ENCODE measurements around the gene SLC16A3. TPM values are rescaled to one million over a fixed set of nuclear protein-coding genes. Genes with fewer than 3 reads are reported as not detected.
A peak's percentile ranks its signal among the peaks of the same experiment; 100 is the strongest.

SLC16A3 gene
- total and polyA plus RNA-seq, 10 of the 15 experiments (the other 5 are each of a cell fraction or from before 2014, with no cell fraction given): 0.10 to 46.5 (median 8.0) TPM

DNA sequence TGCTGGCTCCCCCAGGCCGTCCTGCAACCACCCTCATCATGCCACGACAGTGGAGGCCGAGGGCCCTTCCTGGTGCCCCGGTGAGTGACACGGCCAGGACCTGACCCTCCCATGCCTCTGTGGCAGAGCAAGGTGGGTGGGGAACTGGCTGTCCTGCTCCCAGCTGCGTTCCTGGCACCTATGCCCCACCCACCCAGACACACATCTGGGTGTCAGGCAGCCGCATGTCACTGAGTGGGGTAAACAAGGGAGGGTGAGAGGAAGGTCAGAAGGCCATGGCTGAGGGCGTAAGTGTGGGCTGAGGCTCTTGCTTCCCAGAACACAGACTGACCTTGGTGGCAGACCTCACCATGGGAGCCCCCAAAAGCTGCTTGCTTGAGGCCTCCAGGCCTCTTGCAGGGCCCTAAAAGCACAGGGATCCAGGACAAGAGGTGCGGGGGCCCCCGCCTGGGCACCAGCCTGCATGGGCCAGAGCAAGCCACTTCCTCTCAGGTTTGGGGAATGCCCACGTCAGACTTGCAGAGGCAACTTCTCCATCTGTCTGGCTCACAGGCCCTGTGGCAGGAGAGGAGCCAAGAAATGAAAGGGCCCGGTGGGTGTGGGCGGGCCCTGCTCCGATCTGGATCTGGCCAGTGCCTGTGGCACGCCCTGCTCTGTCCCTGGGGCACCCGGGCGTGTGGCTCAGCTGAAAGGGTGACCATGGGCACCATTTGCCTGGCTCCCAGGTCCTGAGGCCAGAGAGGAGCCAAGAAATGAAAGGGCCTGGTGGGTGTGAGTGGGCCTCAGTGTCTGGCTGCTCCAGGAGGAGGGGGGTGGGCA is 12.3 kb upstream of the SLC16A3 start (continued):
- TF ChIP-seq JUND (IDR thresholded peaks at IDR 0.05; ENCODE audit: low read depth, low read length) (no peak), ZBTB11 (CRISPR knock-in tag; IDR thresholded peaks at IDR 0.05) (no peak), CREM (IDR thresholded peaks at IDR 0.05; ENCODE audit: low read depth) (no peak; the same call in 1 of the 2 replicates), ZNF622 (IDR thresholded peaks at IDR 0.05) (no peak), NRF1 (conservative IDR thresholded peaks at IDR 0.05; ENCODE audit: low read depth, low read length) (no peak), SMARCA5 (IDR thresholded peaks at IDR 0.05) (no peak; the same call in 1 of the 2 replicates), SP1 (IDR thresholded peaks at IDR 0.05; ENCODE audit: low read depth, low read length) (no peak), NR2C1 (IDR thresholded peaks at IDR 0.05) (no peak), HSF1 (IDR thresholded peaks at IDR 0.05; ENCODE audit: low read depth, low read length) (0 out of 2 replicates have a peak, but pooled peaks have one; percentile 7), ZNF217 (IDR thresholded peaks at IDR 0.05) (no peak), NFYB (IDR thresholded peaks at IDR 0.05; ENCODE audit: insufficient read depth, low read depth, low read length) (no peak), SPI1 (IDR thresholded peaks at IDR 0.05; ENCODE audit: borderline replicate concordance, insufficient read depth, low read depth, low read length) (peak; percentile 89), EED (IDR thresholded peaks at IDR 0.05; ENCODE audit: low read depth) (peak; percentile 33; the same call in 1 of the 2 replicates), JUNB (IDR thresholded peaks at IDR 0.05) (no peak), DPF2 (IDR thresholded peaks at IDR 0.05) (peak; percentile 49; the same call in 1 of the 2 replicates), SREBF1 (IDR thresholded peaks at IDR 0.05; ENCODE audit: low read length) (no peak), POLR2AphosphoS5 (IDR thresholded peaks at IDR 0.05; ENCODE audit: low read length) (no peak), PAX5 (IDR thresholded peaks at IDR 0.05; ENCODE audit: borderline replicate concordance, low read depth, low read length) (no peak), ATF7 (IDR thresholded peaks at IDR 0.05; ENCODE audit: low read depth) (no peak; the same call in 1 of the 2 replicates)
- TF ChIP-seq, protein P1, sequence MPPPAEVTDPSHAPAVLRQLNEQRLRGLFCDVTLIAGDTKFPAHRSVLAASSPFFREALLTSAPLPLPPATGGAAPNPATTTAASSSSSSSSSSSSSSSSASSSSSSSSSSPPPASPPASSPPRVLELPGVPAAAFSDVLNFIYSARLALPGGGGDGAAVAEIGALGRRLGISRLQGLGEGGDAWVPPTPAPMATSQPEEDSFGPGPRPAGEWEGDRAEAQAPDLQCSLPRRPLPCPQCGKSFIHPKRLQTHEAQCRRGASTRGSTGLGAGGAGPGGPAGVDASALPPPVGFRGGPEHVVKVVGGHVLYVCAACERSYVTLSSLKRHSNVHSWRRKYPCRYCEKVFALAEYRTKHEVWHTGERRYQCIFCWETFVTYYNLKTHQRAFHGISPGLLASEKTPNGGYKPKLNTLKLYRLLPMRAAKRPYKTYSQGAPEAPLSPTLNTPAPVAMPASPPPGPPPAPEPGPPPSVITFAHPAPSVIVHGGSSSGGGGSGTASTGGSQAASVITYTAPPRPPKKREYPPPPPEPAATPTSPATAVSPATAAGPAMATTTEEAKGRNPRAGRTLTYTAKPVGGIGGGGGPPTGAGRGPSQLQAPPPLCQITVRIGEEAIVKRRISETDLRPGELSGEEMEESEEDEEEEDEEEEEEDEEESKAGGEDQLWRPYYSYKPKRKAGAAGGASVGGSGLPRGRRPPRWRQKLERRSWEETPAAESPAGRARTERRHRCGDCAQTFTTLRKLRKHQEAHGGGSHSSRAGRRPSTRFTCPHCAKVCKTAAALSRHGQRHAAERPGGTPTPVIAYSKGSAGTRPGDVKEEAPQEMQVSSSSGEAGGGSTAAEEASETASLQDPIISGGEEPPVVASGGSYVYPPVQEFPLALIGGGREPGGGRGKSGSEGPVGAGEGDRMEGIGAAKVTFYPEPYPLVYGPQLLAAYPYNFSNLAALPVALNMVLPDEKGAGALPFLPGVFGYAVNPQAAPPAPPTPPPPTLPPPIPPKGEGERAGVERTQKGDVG (CRISPR knock-in tag; IDR thresholded peaks at IDR 0.05): no peak; the same call in 1 of the 2 replicates
- TF ChIP-seq, protein P2, sequence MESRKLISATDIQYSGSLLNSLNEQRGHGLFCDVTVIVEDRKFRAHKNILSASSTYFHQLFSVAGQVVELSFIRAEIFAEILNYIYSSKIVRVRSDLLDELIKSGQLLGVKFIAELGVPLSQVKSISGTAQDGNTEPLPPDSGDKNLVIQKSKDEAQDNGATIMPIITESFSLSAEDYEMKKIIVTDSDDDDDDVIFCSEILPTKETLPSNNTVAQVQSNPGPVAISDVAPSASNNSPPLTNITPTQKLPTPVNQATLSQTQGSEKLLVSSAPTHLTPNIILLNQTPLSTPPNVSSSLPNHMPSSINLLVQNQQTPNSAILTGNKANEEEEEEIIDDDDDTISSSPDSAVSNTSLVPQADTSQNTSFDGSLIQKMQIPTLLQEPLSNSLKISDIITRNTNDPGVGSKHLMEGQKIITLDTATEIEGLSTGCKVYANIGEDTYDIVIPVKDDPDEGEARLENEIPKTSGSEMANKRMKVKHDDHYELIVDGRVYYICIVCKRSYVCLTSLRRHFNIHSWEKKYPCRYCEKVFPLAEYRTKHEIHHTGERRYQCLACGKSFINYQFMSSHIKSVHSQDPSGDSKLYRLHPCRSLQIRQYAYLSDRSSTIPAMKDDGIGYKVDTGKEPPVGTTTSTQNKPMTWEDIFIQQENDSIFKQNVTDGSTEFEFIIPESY (IDR thresholded peaks at IDR 0.05): no peak
